Stimulated activated CD4-positive, alpha-beta T cell treated with anti-CD3 and anti-CD28 coated beads, Interleukin-1b, Interleukin-23, amount 100 ng/mL, for 24 hours (primary cell): ENCODE data around the gene ATP11A.
"Not testable (repeated sequence)": the region's sequence is repeated elsewhere in the genome, so short reads cannot be mapped to it uniquely, and the experiment has no call there.

Experiments
- DNase-seq, 4 experiments: peaks; one replicate each; pipeline ENCODE4 v3.0.0-alpha.2; 2020; ENCODE audit warnings: low read depth in 4 of 4, low spot score in 1 of 4

ATP11A gene

GRCh38 chr13:112709316-112709715, 19.5 kb downstream of the ATP11A start:
- not testable (repeated sequence) for DNase-seq

- no peak for DNase-seq
Measured at GRCh38 chr13:112709825-112710783, 20.3 kb downstream of the ATP11A start.

- no peak for DNase-seq
Measured at GRCh38 chr13:112710855-112711527, 21.2 kb downstream of the ATP11A start.

DNA sequence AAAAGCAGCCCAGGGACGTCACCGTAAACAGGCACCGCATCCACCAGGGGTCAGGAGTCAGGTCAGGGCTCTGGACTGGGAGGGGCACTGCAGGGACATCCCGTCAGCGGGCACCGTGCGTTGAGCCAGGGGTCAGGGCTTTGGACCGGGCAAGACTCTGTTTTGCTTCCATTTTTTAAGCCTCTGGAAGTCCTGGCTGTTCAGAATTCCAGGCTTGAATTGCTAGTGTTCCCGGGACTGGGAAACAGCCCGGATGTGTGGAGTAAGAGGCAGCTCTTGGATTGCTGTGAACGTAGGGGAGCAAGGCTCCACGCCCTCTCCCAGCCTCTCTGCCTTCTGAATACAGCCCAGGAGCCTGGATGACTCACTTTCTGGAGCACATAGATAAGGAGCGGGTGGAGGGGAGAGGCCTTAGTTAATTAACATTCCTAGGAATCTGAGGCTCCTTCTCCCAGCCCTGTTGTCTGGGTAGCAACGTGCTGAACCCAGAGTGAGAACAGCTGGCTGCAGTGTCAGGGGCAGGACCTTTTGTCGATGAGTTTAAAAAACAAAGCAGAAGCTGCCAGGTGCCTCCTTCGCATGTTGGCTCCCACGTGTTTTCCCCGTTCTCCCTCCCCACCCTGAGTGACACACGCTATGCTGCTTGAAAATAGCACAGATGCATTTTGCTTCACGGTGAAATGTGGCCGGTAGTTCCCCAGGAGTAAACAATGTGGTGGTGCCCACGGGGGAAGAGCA, 21.9 kb downstream of the ATP11A start:
- no peak for DNase-seq

- DNase-seq: no peak
Measured at GRCh38 chr13:112712451-112713207, 22.8 kb downstream of the ATP11A start.

- DNase-seq: no peak
Measured at GRCh38 chr13:112713517-112714253, 23.8 kb downstream of the ATP11A start.

- no peak for DNase-seq
Measured at GRCh38 chr13:112714376-112715174, 24.7 kb downstream of the ATP11A start.

GRCh38 chr13:112715210-112715609, 25.4 kb downstream of the ATP11A start:
- DNase-seq: no peak

DNA sequence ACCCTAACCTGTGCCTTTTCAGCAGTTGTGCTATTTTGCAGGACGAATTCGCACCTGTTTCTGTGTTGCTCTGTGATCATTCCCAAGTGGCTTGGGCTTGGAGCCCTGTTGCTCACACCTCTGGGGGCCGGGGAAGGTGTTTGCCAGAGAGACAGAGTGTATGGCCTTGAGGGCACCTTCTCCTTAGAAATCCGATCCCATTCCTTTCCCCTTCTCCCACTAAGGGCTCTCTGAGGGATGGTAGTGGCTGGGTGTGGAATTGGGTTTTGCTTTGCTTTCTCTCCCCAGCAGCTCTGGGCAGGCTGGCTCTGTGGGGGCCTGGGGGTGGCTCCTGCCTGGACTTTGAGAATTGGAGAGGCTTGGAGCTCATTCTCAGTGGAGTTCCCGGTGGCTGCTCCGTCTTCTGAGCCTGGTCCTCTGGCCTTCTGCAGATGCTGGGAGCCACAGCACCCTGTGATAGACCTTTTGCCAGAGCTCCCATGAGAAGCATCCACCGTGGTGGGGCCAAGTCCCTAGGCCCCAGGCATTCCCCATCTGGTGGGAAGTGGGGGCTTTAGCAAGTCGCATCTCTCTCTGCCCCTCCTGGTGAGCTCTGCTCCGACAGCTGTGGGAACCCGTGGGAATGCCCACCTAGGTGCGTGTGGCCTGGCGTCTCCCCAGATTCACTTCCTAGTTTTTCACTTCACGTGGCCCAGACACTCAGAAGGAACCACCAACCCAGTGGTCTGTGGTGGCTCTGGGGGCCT, 26.1 kb downstream of the ATP11A start:
- no peak for DNase-seq

DNA sequence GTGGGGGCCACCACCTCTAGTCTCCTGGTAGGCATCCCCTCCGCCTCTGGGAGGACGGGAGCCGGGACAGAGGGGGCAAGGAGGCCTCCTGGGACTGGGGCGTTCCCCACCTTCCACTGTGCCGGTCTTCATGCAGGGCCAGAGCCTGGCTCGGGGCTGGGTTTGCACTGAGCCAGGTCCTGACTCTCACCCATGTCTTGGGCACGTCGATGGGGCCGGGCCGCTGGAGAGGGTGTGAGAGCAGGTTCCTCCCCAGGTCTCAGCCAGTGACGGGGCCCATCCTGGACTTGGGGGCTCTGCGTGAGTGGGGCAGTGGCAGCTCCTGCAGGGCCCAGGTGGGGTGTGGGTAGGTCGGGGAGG, 26.6 kb downstream of the ATP11A start:
- no peak for DNase-seq

DNA sequence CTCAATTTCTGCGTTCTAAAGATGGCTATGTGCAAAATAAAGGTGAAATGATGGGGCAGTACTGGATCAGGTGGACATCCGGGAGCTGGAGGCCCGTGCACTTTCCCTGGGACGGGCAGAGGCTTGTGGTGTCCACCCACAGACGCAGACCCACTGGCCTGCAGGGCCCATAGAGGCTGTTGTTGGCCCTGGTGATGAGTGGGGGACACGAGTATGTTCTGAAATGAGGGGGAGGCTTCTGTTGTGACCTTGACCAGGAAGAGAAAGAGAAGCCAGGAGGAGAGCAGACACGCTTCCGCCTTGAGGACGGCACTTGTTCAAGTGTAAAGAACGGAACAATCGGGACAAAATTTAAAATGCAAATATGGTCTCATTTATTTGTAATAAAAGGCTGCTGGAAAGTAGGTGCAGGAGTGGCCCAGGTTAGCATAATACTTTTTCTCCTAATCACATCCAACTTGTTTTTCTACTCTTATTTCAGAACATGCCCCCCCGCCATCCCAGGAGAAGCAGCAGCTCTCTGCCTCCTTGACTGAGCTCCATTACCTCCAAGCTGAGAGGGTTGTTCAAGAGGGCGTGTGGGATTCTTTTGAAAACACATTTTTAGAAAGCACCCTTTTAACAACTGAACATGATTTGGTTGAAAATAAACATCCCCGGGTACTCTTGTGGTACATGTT, 27.1 kb downstream of the ATP11A start:
- no peak for DNase-seq

- no peak for DNase-seq
Measured at GRCh38 chr13:112718318-112718717, 28.5 kb downstream of the ATP11A start.

DNA sequence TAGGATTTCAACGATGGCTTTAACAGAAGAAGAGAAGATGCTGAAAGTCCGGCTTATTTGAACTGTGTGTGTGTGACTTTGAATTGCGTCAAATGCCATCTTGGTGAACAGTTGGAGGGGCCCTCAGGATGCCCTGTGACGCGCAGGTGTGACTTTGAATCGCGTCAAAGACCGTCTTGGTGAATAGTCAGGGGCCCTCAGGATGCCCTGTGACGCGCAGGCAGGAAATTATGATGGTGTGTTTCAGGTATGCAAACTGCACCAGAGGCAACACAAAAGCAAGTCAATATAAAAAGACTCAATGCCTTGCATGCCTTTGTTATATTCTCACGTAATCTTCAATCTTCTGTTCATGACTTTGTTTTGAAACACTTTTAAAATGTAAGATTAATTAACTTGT, 29.2 kb downstream of the ATP11A start:
- DNase-seq: no peak

DNA sequence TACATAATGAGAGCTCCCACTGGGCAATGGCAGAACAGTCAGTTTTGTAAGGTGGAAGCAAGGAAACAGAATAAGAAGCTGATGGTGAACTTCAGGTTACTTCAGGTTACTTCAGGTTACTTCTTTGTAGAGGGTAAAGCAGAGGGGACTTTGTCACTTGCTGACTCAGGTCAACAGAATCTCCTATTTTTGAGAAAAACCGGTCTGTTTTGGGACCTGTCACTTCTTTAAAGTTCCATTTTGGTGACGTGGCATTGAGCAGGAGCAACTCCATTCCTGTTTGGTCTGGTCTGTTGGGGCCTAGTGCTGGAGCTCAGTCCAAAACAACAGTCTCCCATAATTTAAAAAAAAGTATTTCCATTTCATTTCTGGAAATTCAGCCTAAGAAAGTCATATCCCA, 29.7 kb downstream of the ATP11A start:
- no peak for DNase-seq

GRCh38 chr13:112720251-112720650, 30.4 kb downstream of the ATP11A start:
- no peak for DNase-seq

- no peak for DNase-seq
Measured at GRCh38 chr13:112720814-112721197, 31.0 kb downstream of the ATP11A start.

DNA sequence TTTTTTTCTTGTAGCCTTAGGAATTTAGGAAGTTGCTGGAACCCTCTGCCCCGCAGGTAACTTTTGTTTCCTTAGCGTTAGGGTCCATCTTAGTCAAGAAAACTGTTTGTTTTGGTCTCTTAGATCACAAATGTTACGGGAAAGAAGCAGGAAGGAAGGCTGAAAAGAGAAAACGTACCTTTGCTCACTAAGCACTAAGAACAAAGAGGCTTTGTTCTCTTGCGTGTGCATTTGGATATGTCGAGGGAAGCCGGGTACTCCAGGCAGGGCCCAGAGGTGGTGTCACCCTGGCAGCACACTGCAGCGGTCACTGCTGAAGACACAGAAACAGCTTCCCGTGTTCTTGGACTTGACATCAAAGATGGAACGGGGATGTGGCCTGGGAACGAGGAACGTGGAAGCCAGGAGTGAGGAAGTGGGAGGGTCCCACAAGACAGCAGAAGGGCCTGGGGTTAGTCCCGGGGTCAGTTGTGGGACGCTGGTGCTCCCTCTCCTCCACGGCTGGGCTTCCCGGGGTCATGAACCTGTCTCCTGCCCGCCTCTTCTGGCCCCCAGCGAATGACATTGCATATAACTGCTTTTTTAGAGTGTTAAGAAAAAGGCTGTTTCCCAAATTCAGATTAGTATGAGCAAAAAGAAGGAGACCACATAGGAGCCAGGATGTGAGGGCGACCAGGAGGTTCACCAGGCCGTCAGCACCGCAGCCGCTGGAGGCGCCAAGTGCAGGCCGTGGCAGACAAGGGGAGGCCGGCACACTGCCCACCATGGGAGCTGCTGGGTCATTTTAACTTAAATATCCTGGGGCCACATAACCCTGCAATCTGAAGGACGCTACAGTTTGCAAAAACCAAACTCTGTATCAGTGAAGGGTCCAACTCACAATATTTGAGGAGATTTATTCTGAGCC, 31.6 kb downstream of the ATP11A start:
- DNase-seq: no peak
